GM23338 (cell line): ENCODE data around the gene RAPGEF5. TPM values are rescaled to one million over a fixed set of nuclear protein-coding genes. Genes with fewer than 3 reads are reported as not detected.

Experiments used
- ATAC-seq: fragments of 200-7000 bp; cut with Tn5 transposase; 3 replicates; pipeline ENCODE4 v1.9.1; 2020
- DNase-seq: peaks from one replicate; pipeline ENCODE4 v3.0.0-alpha.2; 2015; ENCODE audit warnings: low spot score
- H2AFZ ChIP-seq: fragments of 200-600 bp; sonication (generic); 2 replicates; pipeline ENCODE4 v1.8.0; 2016; ENCODE audit warnings: antibody characterized with exemption, mild to moderate bottlenecking, moderate library complexity
- H3F3A ChIP-seq: fragments of 200-600 bp; sonication (generic); replicated peaks from 2 replicates; pipeline ENCODE4 v1.8.0; 2017; ENCODE audit warnings: antibody characterized with exemption, mixed run types, low read depth
- H3K27ac ChIP-seq: fragments of 200-600 bp; sonication (generic); 2 replicates; pipeline ENCODE4 v1.6.1; 2016; ENCODE audit warnings: low read depth
- H3K27me3 ChIP-seq: fragments of 200-600 bp; sonication (generic); 2 replicates; pipeline ENCODE4 v1.8.0; 2016; ENCODE audit warnings: mild to moderate bottlenecking, mixed run types, moderate library complexity; ENCODE audit not compliant: insufficient read depth
- H3K36me3 ChIP-seq: fragments of 200-600 bp; sonication (generic); 2 replicates; pipeline ENCODE4 v1.8.0; 2016; ENCODE audit warnings: mild to moderate bottlenecking; ENCODE audit not compliant: insufficient read depth
- H3K4me1 ChIP-seq: fragments of 200-600 bp; sonication (generic); 2 replicates; pipeline ENCODE4 v1.8.0; 2016; ENCODE audit warnings: mild to moderate bottlenecking, moderate library complexity; ENCODE audit not compliant: insufficient read depth
- H3K4me2 ChIP-seq: fragments of 200-600 bp; sonication (generic); 2 replicates; pipeline ENCODE4 v1.7.1; 2017; ENCODE audit warnings: mixed run types
- H3K4me3 ChIP-seq: fragments of 200-600 bp; sonication (generic); 2 replicates; pipeline ENCODE4 v1.6.1; 2016; ENCODE audit warnings: mixed run types
- H3K79me2 ChIP-seq: fragments of 200-600 bp; sonication (generic); replicated peaks from 2 replicates; pipeline ENCODE4 v1.8.0; 2017; ENCODE audit warnings: mild to moderate bottlenecking; ENCODE audit not compliant: insufficient read depth
- H3K9me2 ChIP-seq: fragments of 200-600 bp; sonication (generic); 2 replicates; pipeline ENCODE4 v1.8.0; 2017; ENCODE audit not compliant: insufficient read depth
- H4K20me1 ChIP-seq: fragments of 200-600 bp; sonication (generic); replicated peaks from 2 replicates; pipeline ENCODE4 v1.8.0; 2017; ENCODE audit warnings: mild to moderate bottlenecking; ENCODE audit not compliant: insufficient read depth
- H3K27ac Mint-ChIP-seq: 2 replicates; pipeline ENCODE4 v1.8.0; 2020; ENCODE audit warnings: inconsistent platforms, mild to moderate bottlenecking, moderate library complexity, mixed read lengths
- H3K27me3 Mint-ChIP-seq: 3 replicates; pipeline ENCODE4 v1.8.0; 2022; ENCODE audit warnings: low read depth, mild to moderate bottlenecking, moderate library complexity, mixed read lengths, inconsistent platforms; ENCODE audit not compliant: insufficient read depth, poor library complexity
- H3K36me3 Mint-ChIP-seq: 3 replicates; pipeline ENCODE4 v1.8.0; 2021; ENCODE audit warnings: low read depth, mild to moderate bottlenecking, inconsistent platforms, moderate library complexity, mixed read lengths
- H3K4me1 Mint-ChIP-seq: 3 replicates; pipeline ENCODE4 v1.8.0; 2020; ENCODE audit warnings: mild to moderate bottlenecking, inconsistent platforms, mixed read lengths
- H3K4me3 Mint-ChIP-seq: 3 replicates; pipeline ENCODE4 v1.8.0; 2021; ENCODE audit warnings: moderate library complexity, mild to moderate bottlenecking, inconsistent platforms, mixed read lengths
- H3K9me3 Mint-ChIP-seq: 3 replicates; pipeline ENCODE4 v1.8.0; 2020; ENCODE audit warnings: moderate library complexity, mild to moderate bottlenecking, inconsistent platforms, mixed read lengths
- CREB1 ChIP-seq: fragments of 250-450 bp; sonication (Bioruptor Pico); IDR thresholded peaks from 2 replicates; pipeline ENCODE4 v1.5.0; 2020; ENCODE audit warnings: low read depth, mild to moderate bottlenecking, moderate library complexity
- CTCF ChIP-seq, 2 experiments: fragments of 200-600 bp in 1 of 2; sonication (generic) in 1 of 2; conservative IDR thresholded peaks; 2 replicates each; pipeline versions ENCODE4 v1.5.1 to v1.6.1; 2016 to 2017; ENCODE audit warnings: antibody characterized with exemption in 2 of 2, low read depth in 2 of 2, mild to moderate bottlenecking in 2 of 2, moderate library complexity in 1 of 2
- ETS1 ChIP-seq: IDR thresholded peaks from 2 replicates; pipeline ENCODE4 v1.6.1; 2016; ENCODE audit warnings: antibody characterized with exemption
- EZH2 ChIP-seq: fragments of 200-600 bp; sonication (generic); IDR thresholded peaks from one replicate; pipeline ENCODE4 v1.8.0; 2017; ENCODE audit warnings: antibody characterized with exemption, mild to moderate bottlenecking, low read depth; ENCODE audit not compliant: unreplicated experiment
- EZH2phosphoT487 ChIP-seq: fragments of 200-600 bp; sonication (generic); IDR thresholded peaks from one replicate; pipeline ENCODE4 v1.8.1; 2018; ENCODE audit warnings: antibody characterized with exemption; ENCODE audit not compliant: unreplicated experiment
- JUNB ChIP-seq: IDR thresholded peaks from one replicate; pipeline ENCODE4 v1.6.1; 2016; ENCODE audit warnings: antibody characterized with exemption; ENCODE audit not compliant: unreplicated experiment
- NANOG ChIP-seq: IDR thresholded peaks from 2 replicates; pipeline ENCODE4 v1.6.1; 2016; ENCODE audit warnings: antibody characterized with exemption, borderline replicate concordance
- POLR2AphosphoS5 ChIP-seq: IDR thresholded peaks from 2 replicates; pipeline ENCODE4 v1.6.1; 2016; ENCODE audit warnings: antibody characterized with exemption, low read depth
- REST ChIP-seq: IDR thresholded peaks from one replicate; pipeline ENCODE4 v1.6.1; 2018; ENCODE audit warnings: antibody characterized with exemption; ENCODE audit not compliant: unreplicated experiment
- STAT1 ChIP-seq: IDR thresholded peaks from one replicate; pipeline ENCODE4 v1.6.1; 2016; ENCODE audit warnings: antibody characterized with exemption; ENCODE audit not compliant: unreplicated experiment
- ZNF114 ChIP-seq: fragments of 250-450 bp; sonication (Bioruptor Pico); IDR thresholded peaks from 2 replicates; pipeline ENCODE4 v1.5.0; 2020; ENCODE audit warnings: mild to moderate bottlenecking, moderate library complexity
- ZNF331 ChIP-seq: fragments of 250-450 bp; sonication (Bioruptor Pico); IDR thresholded peaks from 2 replicates; pipeline ENCODE4 v1.5.0; 2020; ENCODE audit warnings: low read depth, mild to moderate bottlenecking, moderate library complexity
- polyA plus RNA-seq: library from polyadenylated mRNA; unstranded; fragments of >200 nt; fragmentation: Nextera tagmentation; extraction: Ambion mirVana; gene quantifications from 2 replicates; pipeline ENCODE4 v1.2.1, GENCODE V29; 2016
- total RNA-seq: library from RNA; depleted of rRNA; stranded (reverse); fragments of >200 nt; shearing (Covaris generic); gene quantifications from 2 replicates; pipeline ENCODE4 v1.2.3, GENCODE V29; 2014
- TF ChIP-seq, protein P1 (sequence below): fragments of 250-450 bp; sonication (Bioruptor Pico); IDR thresholded peaks from 2 replicates; pipeline ENCODE4 v1.5.0; 2020; ENCODE audit warnings: mild to moderate bottlenecking, moderate library complexity

RAPGEF5 gene
- total and polyA plus RNA-seq, 2 experiments from 2014 or later: 6.3 to 13.1 TPM

DNA sequence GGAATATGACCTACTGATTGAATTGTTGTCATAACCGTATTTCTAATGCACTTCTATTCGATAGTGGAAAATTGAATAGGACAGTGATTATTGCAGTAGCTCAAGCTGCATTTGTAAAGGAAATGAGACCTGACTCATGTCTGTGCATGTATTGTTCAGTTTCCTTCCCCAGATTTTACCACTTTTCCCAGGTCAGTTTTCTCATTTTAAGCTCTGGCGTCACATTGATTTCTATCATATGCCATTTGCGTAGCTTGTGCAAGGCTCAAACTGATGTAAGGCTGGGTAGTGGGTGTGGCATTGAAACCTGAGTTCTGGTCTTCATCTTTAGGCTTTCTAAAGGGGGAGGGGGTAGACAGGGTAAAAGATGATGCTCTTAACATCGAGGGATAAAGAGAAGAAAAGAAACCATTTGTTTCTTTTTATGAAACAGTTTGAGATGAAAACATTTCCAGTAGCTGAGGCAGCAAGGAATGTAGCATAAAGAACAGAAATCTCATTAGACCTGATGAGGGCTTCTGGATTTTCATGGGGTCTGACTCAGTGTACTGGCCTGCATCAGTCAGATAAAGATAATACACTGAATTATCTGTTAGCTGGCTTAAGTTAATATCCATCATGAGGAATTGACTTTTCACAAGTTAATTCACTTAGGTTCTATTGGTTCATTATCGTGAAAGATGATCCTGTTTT is 229.0 kb downstream of the RAPGEF5 start:
- H3K4me3 ChIP-seq: no peak overlapping the region
- no peak overlapping the region for H2AFZ ChIP-seq
- no peaks in the 10 kb centered on the region for H3K9me3 Mint-ChIP-seq
- no peaks in the 10 kb centered on the region for H3F3A ChIP-seq
- no peak for DNase-seq
- ATAC-seq: no peak
- H3K79me2 ChIP-seq: no peaks in the 10 kb centered on the region
- no peaks in the 10 kb centered on the region for H3K36me3 ChIP-seq
- no peaks in the 10 kb centered on the region for H3K27me3 Mint-ChIP-seq
- H3K4me2 ChIP-seq: no peak overlapping the region
- no peaks in the 10 kb centered on the region; the same call in 1 of the 2 replicates for H3K9me2 ChIP-seq
- no peaks in the 10 kb centered on the region for H3K27me3 ChIP-seq
- H3K36me3 Mint-ChIP-seq: no peaks in the 10 kb centered on the region
- H3K4me1 Mint-ChIP-seq: peaks cover 16% of the 10 kb centered on the region; the same call in 2 of the 3 replicates
- TF ChIP-seq REST (no peak), ZNF114 (CRISPR knock-in tag) (no peak), EZH2 (no peak), ZNF331 (no peak), EZH2phosphoT487 (no peak), STAT1 (no peak), NANOG (no peak), POLR2AphosphoS5 (no peak), CTCF (conservative IDR thresholded peaks at IDR 0.05; ENCODE audit: low read depth in 2 of 2) (no peak), JUNB (no peak), CREB1 (CRISPR knock-in tag) (no peak), ETS1 (no peak)
- TF ChIP-seq, protein P1, sequence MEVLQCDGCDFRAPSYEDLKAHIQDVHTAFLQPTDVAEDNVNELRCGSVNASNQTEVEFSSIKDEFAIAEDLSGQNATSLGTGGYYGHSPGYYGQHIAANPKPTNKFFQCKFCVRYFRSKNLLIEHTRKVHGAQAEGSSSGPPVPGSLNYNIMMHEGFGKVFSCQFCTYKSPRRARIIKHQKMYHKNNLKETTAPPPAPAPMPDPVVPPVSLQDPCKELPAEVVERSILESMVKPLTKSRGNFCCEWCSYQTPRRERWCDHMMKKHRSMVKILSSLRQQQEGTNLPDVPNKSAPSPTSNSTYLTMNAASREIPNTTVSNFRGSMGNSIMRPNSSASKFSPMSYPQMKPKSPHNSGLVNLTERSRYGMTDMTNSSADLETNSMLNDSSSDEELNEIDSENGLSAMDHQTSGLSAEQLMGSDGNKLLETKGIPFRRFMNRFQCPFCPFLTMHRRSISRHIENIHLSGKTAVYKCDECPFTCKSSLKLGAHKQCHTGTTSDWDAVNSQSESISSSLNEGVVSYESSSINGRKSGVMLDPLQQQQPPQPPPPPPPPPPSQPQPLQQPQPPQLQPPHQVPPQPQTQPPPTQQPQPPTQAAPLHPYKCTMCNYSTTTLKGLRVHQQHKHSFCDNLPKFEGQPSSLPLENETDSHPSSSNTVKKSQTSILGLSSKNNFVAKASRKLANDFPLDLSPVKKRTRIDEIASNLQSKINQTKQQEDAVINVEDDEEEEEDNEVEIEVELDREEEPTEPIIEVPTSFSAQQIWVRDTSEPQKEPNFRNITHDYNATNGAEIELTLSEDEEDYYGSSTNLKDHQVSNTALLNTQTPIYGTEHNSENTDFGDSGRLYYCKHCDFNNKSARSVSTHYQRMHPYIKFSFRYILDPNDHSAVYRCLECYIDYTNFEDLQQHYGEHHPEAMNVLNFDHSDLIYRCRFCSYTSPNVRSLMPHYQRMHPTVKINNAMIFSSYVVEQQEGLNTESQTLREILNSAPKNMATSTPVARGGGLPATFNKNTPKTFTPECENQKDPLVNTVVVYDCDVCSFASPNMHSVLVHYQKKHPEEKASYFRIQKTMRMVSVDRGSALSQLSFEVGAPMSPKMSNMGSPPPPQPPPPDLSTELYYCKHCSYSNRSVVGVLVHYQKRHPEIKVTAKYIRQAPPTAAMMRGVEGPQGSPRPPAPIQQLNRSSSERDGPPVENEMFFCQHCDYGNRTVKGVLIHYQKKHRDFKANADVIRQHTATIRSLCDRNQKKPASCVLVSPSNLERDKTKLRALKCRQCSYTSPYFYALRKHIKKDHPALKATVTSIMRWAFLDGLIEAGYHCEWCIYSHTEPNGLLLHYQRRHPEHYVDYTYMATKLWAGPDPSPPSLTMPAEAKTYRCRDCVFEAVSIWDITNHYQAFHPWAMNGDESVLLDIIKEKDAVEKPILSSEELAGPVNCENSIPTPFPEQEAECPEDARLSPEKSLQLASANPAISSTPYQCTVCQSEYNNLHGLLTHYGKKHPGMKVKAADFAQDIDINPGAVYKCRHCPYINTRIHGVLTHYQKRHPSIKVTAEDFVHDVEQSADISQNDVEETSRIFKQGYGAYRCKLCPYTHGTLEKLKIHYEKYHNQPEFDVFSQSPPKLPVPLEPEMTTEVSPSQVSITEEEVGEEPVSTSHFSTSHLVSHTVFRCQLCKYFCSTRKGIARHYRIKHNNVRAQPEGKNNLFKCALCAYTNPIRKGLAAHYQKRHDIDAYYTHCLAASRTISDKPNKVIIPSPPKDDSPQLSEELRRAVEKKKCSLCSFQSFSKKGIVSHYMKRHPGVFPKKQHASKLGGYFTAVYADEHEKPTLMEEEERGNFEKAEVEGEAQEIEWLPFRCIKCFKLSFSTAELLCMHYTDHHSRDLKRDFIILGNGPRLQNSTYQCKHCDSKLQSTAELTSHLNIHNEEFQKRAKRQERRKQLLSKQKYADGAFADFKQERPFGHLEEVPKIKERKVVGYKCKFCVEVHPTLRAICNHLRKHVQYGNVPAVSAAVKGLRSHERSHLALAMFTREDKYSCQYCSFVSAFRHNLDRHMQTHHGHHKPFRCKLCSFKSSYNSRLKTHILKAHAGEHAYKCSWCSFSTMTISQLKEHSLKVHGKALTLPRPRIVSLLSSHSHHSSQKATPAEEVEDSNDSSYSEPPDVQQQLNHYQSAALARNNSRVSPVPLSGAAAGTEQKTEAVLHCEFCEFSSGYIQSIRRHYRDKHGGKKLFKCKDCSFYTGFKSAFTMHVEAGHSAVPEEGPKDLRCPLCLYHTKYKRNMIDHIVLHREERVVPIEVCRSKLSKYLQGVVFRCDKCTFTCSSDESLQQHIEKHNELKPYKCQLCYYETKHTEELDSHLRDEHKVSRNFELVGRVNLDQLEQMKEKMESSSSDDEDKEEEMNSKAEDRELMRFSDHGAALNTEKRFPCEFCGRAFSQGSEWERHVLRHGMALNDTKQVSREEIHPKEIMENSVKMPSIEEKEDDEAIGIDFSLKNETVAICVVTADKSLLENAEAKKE (CRISPR knock-in tag): no peak
- H4K20me1 ChIP-seq: no peaks in the 10 kb centered on the region
- H3K27ac Mint-ChIP-seq: no peak overlapping the region
- no peak overlapping the region for H3K4me3 Mint-ChIP-seq
- no peak overlapping the region for H3K27ac ChIP-seq
- 0 out of 2 replicates have a peak, but pooled peaks cover 6% of the 10 kb centered on the region for H3K4me1 ChIP-seq
